GM18511 (cell line): ENCODE measurements around the gene HNF4A.
"Not testable (repeated sequence)": the region's sequence is repeated elsewhere in the genome, so short reads cannot be mapped to it uniquely, and the experiment has no call there.

Experiments
- ATAC-seq: cut with Tn5 transposase; IDR thresholded peaks from one replicate; pipeline ENCODE4 v1.9.1; 2021; ENCODE audit warnings: mild to moderate bottlenecking, moderate library complexity; ENCODE audit not compliant: unreplicated experiment

Gene HNF4A

DNA sequence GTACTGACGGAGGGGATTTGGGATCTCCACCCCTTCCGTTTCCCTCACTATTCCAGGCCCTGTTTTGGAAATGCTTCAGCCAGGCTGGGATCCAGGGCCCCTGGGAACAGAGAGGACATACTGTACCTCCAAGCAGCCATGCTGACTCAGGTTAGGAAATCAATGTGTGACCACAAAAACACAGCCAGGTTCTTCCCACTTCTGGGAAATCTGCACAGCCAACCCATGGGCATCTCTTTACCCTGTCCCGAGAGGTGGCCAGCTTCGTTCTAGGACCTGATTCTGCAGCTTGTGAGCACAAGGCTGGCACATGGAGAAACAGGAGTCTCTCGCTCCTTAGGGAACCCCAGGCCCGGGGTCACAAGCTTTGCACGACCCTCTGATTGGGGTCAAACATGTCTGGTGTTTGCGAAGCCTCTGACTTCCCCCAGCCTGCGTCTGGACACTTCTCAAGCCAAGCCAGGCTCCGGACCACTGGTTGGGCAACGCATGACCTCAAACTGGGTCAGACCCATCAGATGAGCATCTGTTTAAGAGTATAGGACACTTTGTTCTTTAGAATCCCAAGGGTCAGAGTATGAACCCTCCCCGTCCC, 111.9 kb downstream of the HNF4A start:
- ATAC-seq, result no peak

DNA sequence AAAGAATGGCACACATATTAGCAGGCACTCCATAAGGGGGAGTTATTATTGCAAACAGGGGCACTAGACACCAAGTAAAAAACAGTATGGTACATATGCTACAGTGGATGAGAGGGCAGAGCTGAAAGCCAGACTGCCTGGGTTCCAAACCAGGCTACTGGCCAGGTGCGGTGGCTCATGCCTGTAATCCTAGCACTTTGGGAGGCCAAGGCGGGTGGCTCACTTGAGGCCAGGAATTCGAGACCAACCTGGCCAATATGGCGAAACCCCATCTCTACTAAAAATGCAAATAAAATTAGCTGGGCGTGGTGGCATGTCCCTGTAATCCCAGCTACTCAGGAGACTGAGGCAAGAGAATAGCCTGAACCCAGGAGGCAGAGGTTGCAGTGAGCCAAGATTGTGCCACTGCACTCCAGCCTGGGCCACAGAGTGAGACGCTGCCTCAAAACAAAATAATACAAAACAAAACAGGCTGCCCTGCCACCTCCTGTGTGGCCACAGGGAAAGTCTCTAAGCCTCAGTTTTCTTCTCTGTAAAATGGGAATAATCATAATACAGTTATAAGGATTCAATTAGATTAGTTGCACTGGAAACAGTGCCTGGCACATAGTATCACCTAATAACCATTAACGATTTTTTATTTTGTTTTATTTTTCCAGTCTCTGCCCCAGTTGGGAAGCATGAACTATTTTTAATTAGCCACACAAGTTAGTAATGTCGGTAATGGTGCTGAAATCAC, 112.7 kb downstream of the HNF4A start:
- no peak for ATAC-seq

DNA sequence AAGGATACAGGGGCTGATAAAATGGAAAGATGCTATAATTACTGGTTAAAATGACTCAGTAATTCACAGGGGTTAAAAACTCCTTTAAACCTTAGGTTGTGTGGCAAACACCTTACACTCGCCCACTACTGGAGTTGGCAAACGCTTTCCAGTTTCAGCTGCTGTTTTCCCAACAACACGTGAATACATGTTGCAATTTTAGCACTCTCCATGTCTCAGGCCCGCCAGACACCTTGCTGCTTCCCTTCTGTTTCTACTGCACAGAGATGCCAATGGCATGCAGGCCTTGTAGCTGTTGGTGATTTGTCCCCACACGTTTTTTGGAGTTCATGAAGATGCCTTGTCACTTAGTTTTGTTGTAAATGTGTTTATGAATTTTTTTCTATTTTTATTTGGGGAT, 114.8 kb downstream of the HNF4A start:
- ATAC-seq, result no peak

DNA sequence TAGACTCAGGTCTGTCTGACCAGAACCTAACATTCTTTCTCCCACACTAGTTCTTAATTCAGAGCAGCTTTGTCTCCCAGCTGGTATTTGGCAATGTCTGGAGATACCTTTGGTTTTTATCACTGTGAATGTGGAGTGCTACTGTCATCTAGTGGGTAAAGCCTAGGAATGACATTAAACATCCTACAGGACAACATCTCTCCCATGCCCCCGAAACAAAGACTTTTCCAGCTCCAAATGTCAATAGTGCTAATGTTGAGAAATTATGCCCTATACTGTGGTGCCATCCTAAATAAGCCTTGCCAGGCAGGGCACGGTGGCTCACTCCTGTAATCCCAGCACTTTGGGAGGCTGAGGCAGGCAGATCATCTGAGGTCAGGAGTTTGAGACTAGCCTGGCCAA, 116.0 kb downstream of the HNF4A start:
- ATAC-seq, result no peak

DNA sequence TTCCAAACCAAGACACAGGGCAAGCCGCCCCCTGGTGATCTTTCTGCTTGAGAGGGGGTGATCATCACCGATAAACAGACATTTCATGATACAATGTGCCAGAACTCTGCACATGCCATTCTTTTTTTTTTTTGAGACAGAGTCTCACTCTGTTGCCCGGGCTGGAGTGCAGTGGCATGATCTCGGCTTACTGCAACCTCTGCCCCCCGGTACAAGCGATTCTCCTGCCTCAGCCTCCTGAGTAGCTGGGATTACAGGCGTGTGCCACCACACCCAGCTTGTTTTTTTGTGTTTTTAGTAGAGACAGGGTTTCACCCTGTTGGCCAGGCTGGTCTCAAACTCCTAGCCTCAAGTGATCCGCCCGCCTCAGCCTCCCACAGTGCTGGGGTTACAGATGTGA, 116.8 kb downstream of the HNF4A start:
- not testable (repeated sequence) for ATAC-seq

DNA sequence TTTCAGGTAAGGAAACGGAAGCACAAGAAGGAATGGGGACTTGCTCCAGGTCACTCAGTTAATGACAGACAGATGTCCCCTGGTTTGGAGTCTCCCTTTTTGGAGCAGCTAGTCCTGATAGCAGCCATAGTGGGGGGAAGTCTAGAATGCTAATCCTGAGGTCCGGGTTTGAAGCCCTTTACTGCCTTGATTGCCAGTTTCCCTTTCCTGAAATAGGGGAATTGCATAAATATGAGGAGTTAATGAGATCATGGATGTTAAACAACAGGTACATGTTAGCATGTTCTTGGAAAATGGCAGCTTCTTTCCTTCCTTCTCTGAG, 119.8 kb downstream of the HNF4A start:
- no peak for ATAC-seq

DNA sequence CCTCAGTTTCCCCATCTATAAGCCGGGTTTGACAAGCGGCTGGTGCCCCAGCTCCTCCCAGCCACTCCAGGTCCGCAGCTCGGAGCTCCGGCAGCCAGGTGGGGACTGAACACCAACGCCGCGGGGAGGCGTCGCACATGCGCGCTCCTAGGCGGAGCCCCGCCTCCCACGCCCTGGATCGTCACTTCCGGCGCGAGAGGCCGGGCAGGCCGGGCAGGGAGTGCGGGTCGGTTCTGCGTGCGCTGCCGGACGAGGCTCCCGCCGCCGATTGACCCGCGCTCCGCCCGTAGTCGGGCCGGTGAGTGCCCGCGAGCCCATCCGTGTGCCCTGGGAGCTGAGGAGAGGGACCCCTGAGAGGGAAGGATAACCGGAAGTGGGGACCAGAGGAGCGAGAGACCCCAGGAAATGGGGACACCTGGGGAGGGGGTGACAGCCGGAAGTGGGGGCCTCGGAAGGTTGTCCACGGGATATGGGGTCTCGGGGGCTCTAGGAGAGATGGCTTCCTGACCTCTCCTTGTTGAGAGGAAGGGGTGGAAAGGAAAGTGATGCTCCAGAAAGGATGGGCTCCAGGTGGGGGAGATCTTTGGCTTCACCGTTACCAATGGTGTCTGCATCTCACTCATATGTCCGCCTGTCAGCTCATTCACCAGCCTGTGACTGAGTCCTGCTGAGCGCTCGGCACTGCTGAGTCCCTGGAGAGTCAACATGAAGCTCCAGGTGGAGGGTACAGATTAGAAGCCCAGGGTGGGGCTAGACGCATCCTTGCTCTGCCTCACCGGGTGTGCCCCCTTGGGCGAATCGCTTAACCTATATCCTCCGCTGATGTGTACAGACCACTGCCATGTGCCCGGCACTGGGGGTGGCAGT, 120.4 kb downstream of the HNF4A start, which contains the start of gene TTPAL:
Gene TTPAL (plus strand): TSS at position 181 of the 867 bp plus-strand sequence. CDS start 4,126 bp downstream, outside the sequence.
- peak; percentile 92 for ATAC-seq

DNA sequence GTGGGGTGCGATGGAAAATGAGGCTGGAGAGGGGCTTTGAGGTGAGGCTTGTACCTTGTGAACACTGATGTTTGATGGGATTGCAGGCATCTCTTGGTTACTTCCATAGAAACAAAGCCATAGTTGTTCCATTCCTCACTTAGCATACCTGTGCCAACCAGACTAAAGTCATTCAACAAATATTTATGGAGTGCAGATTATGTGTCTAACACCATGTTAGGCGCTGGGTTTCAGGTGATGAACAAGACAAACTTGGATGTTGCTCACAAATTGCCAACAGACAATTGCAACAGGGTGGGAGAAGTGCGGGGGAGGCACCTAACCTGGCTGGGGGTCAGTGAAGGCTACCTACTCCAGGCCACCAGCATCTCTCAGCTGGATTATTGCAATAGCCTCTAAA, 121.7 kb downstream of the HNF4A start:
- ATAC-seq, result no peak

DNA sequence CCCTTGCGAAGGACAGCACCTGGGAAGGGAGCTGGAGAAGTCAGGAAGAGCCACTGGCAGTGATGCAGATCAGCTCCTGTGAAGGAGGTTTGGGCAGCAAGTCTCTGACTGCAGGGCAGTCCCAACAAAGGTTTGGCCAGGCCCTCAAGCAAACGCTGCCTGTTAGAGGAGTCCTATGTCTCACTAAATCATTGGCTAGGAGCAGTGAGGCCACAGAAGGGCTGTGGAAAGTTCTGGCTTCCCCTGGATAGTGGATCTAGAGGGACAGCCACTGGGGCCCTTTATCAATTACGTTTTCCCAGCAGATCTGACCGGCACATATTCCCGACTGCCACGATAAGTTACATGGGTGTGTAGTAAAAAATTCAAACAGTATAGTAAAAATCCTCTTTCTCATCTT, 122.7 kb downstream of the HNF4A start:
- no peak for ATAC-seq

DNA sequence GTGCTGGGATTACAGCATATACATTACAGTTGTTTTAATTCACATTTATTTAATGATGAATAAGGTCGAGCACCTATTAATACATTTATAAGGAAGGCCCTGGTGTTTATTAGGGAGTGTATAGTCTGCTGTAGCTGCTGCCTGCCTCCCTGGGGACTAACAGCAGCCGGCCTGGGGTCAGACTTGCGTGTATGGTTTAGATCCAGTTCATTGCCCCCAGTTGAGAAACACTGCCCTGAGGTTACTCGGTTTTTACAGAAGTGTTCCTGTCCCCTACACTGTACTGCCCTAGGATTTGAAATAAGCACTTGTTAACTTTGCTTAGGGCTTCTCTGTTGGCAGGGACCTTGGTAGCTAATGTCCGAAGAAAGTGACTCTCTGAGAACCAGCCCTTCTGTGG, 124.1 kb downstream of the HNF4A start:
- ATAC-seq, result peak; percentile 50

DNA sequence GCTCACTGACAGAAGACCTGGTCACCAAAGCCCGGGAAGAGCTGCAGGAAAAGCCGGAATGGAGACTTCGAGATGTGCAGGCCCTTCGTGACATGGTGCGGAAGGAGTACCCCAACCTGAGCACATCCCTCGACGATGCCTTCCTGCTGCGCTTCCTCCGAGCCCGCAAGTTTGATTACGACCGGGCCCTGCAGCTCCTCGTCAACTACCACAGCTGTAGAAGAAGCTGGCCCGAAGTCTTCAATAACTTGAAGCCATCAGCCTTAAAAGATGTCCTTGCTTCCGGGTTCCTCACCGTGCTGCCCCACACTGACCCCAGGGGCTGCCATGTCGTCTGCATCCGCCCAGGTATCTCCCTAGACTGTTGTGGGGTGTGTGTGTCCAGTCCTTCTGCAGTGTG, 124.6 kb downstream of the HNF4A start:
- no peak for ATAC-seq

DNA sequence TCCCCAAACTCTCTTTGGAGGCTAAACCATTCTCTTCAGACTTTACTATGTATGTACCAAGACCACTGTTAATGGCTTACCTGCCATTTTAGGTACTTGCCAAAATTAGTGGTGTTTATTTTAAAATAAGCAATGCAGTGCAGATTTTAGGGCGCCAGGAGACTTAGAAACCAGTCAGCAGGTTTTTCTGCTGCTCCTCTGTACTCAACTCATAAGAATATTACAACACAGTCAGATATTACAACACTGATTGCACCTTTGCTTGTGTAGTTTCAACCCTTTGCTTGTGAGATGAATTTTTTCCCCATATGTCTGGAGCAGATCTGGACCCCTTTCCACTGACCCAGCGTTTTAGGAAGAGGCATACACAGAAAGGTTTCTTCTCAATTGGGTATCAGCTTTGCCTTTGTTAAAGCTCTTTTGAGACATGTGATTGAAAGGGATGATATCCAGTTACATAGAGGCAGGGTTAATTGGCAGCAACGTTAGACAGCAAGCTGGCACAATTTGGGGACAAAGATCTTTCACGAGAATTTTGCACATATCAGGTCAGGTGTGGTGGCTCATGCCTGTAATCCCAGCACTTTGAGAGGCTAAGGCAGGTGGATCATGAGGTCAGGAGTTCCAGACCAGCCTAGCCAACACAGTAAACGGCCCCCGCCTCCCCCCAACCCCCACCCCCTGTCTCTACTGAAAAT, 126.4 kb downstream of the HNF4A start:
- no peak for ATAC-seq

DNA sequence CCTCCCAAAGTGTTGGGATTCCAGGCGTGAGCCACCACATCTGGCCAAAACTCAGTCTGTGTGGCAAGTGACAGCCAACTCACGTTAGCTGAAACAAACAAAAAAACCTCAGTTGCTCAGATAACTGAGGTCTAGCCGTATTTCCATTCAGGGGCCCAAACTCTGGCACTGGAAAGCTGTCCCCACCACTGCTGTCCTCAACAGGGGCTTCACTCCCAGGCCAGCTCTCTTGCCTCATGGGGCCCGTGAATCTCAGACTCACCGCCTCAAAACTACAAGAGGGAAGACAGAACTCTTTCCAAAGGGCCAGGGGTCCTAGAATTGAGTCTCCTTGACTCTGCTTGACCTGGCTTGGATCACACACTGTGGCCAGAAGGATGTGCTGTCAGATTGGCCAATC, 127.6 kb downstream of the HNF4A start:
- no peak for ATAC-seq
